ENCODE data around the gene PLCH2.

PLCH2 gene

GRCh38 chr1:2465371-2466269 is 10.5 kb upstream of the PLCH2 start:
- Histone ChIP-seq H3K9ac (ENCODE audit: low read length) (no peak overlapping the region), H2AK5ac (ENCODE audit: low read length) (no peak overlapping the region), H3K4ac (ENCODE audit: low read depth, low read length) (no peak overlapping the region), H3K18ac (ENCODE audit: low read length) (no peak overlapping the region), H3K4me3 (ENCODE audit: low read length) (no peak overlapping the region), H3K36me3 (ENCODE audit: control insufficient read depth, insufficient read depth, low read length) (no peaks in the 10 kb centered on the region), H2BK15ac (replicated peaks; ENCODE audit: low read depth) (no peak overlapping the region), H4K5ac (ENCODE audit: low read length) (no peak overlapping the region), H4K8ac (ENCODE audit: low read depth, low read length) (no peak overlapping the region), H3K79me1 (ENCODE audit: low read length) (no peaks in the 10 kb centered on the region), H2BK120ac (ENCODE audit: low read depth, low read length) (no peak overlapping the region), H3K23ac (ENCODE audit: low read length) (no peak overlapping the region), H3K56ac (ENCODE audit: low read length) (no peak overlapping the region), H3K79me2 (ENCODE audit: control insufficient read depth, insufficient read depth, low read length) (no peaks in the 10 kb centered on the region), H3K27me3 (ENCODE audit: insufficient read depth, low read length, poor library complexity) (no peaks in the 10 kb centered on the region), H3K4me1 (ENCODE audit: control insufficient read depth, low read depth, low read length) (no peaks in the 10 kb centered on the region), H2BK5ac (ENCODE audit: low read length) (no peak overlapping the region), H3K4me2 (ENCODE audit: low read length) (no peak overlapping the region), H3K27ac (ENCODE audit: low read depth, low read length) (no peak overlapping the region)
- no peak for DNase-seq
- no CpG with 5 or more reads among the region's 33 CpGs for WGBS (ENCODE audit: extremely low coverage, insufficient coverage, low lambda C conversion rate)

- Histone ChIP-seq H2BK15ac (replicated peaks; ENCODE audit: low read depth) (no peak overlapping the region), H2BK5ac (ENCODE audit: low read length) (no peak overlapping the region), H3K23ac (ENCODE audit: low read length) (no peak overlapping the region), H2AK5ac (ENCODE audit: low read length) (no peak overlapping the region), H3K79me2 (ENCODE audit: control insufficient read depth, insufficient read depth, low read length) (no peaks in the 10 kb centered on the region), H4K5ac (ENCODE audit: low read length) (no peak overlapping the region), H2BK120ac (ENCODE audit: low read depth, low read length) (no peak overlapping the region), H4K8ac (ENCODE audit: low read depth, low read length) (no peak overlapping the region), H3K18ac (ENCODE audit: low read length) (no peak overlapping the region), H3K4me2 (ENCODE audit: low read length) (no peak overlapping the region), H3K9ac (ENCODE audit: low read length) (no peak overlapping the region), H3K4ac (ENCODE audit: low read depth, low read length) (no peak overlapping the region), H3K56ac (ENCODE audit: low read length) (no peak overlapping the region), H3K4me1 (ENCODE audit: control insufficient read depth, low read depth, low read length) (no peaks in the 10 kb centered on the region), H3K79me1 (ENCODE audit: low read length) (no peaks in the 10 kb centered on the region), H3K4me3 (ENCODE audit: low read length) (no peak overlapping the region), H3K36me3 (ENCODE audit: control insufficient read depth, insufficient read depth, low read length) (no peaks in the 10 kb centered on the region), H3K27ac (ENCODE audit: low read depth, low read length) (no peak overlapping the region), H3K27me3 (ENCODE audit: insufficient read depth, low read length, poor library complexity) (no peaks in the 10 kb centered on the region)
- WGBS (ENCODE audit: extremely low coverage, insufficient coverage, low lambda C conversion rate): no CpG with 5 or more reads among the region's 12 CpGs
- no peak for DNase-seq
These were observed 9.8 kb upstream of the PLCH2 start for GRCh38 chr1:2466270-2466665.

- no peak overlapping the region for H3K4me3 ChIP-seq (ENCODE audit: low read length)
- H3K36me3 ChIP-seq (ENCODE audit: control insufficient read depth, insufficient read depth, low read length): no peaks in the 10 kb centered on the region
- no peak overlapping the region for H2BK15ac ChIP-seq (replicated peaks; ENCODE audit: low read depth)
- H3K23ac ChIP-seq (ENCODE audit: low read length): no peak overlapping the region
- no peak overlapping the region for H3K4ac ChIP-seq (ENCODE audit: low read depth, low read length)
- H3K4me1 ChIP-seq (ENCODE audit: control insufficient read depth, low read depth, low read length): no peaks in the 10 kb centered on the region
- no peaks in the 10 kb centered on the region for H3K27me3 ChIP-seq (ENCODE audit: insufficient read depth, low read length, poor library complexity)
- no peak overlapping the region for H2BK120ac ChIP-seq (ENCODE audit: low read depth, low read length)
- no peaks in the 10 kb centered on the region for H3K79me2 ChIP-seq (ENCODE audit: control insufficient read depth, insufficient read depth, low read length)
- no peak overlapping the region for H4K8ac ChIP-seq (ENCODE audit: low read depth, low read length)
- H3K18ac ChIP-seq (ENCODE audit: low read length): no peak overlapping the region
- no peak overlapping the region for H4K5ac ChIP-seq (ENCODE audit: low read length)
- no peak overlapping the region for H3K4me2 ChIP-seq (ENCODE audit: low read length)
- no peaks in the 10 kb centered on the region for H3K79me1 ChIP-seq (ENCODE audit: low read length)
- H3K27ac ChIP-seq (ENCODE audit: low read depth, low read length): no peak overlapping the region
- peak; percentile 34 for DNase-seq
- H2AK5ac ChIP-seq (ENCODE audit: low read length): no peak overlapping the region
- no peak overlapping the region for H3K56ac ChIP-seq (ENCODE audit: low read length)
- H3K9ac ChIP-seq (ENCODE audit: low read length): no peak overlapping the region
- no CpG with 5 or more reads among the region's 30 CpGs for WGBS (ENCODE audit: extremely low coverage, insufficient coverage, low lambda C conversion rate)
- H2BK5ac ChIP-seq (ENCODE audit: low read length): no peak overlapping the region
These were observed 9.0 kb upstream of the PLCH2 start for GRCh38 chr1:2466958-2467554.

GRCh38 chr1:2468041-2468472 is 8.0 kb upstream of the PLCH2 start:
- Histone ChIP-seq H2AK5ac (ENCODE audit: low read length) (no peak overlapping the region), H2BK5ac (ENCODE audit: low read length) (no peak overlapping the region), H3K56ac (ENCODE audit: low read length) (no peak overlapping the region), H3K79me2 (ENCODE audit: control insufficient read depth, insufficient read depth, low read length) (no peaks in the 10 kb centered on the region), H2BK120ac (ENCODE audit: low read depth, low read length) (no peak overlapping the region), H4K8ac (ENCODE audit: low read depth, low read length) (no peak overlapping the region), H3K23ac (ENCODE audit: low read length) (no peak overlapping the region), H4K5ac (ENCODE audit: low read length) (no peak overlapping the region), H3K27me3 (ENCODE audit: insufficient read depth, low read length, poor library complexity) (no peaks in the 10 kb centered on the region), H2BK15ac (replicated peaks; ENCODE audit: low read depth) (no peak overlapping the region), H3K9ac (ENCODE audit: low read length) (no peak overlapping the region), H3K27ac (ENCODE audit: low read depth, low read length) (no peak overlapping the region), H3K4ac (ENCODE audit: low read depth, low read length) (no peak overlapping the region), H3K4me3 (ENCODE audit: low read length) (no peak overlapping the region), H3K18ac (ENCODE audit: low read length) (no peak overlapping the region), H3K4me2 (ENCODE audit: low read length) (no peak overlapping the region), H3K4me1 (ENCODE audit: control insufficient read depth, low read depth, low read length) (no peaks in the 10 kb centered on the region), H3K36me3 (ENCODE audit: control insufficient read depth, insufficient read depth, low read length) (no peaks in the 10 kb centered on the region), H3K79me1 (ENCODE audit: low read length) (no peaks in the 10 kb centered on the region)
- DNase-seq: peak; percentile 65
- no CpG with 5 or more reads among the region's 14 CpGs for WGBS (ENCODE audit: extremely low coverage, insufficient coverage, low lambda C conversion rate)

GRCh38 chr1:2468540-2468939 is 7.5 kb upstream of the PLCH2 start:
- H2BK5ac ChIP-seq (ENCODE audit: low read length): no peak overlapping the region
- H3K4me1 ChIP-seq (ENCODE audit: control insufficient read depth, low read depth, low read length): no peaks in the 10 kb centered on the region
- H2AK5ac ChIP-seq (ENCODE audit: low read length): no peak overlapping the region
- no peak overlapping the region for H2BK15ac ChIP-seq (replicated peaks; ENCODE audit: low read depth)
- H3K18ac ChIP-seq (ENCODE audit: low read length): no peak overlapping the region
- no peak overlapping the region for H3K4me3 ChIP-seq (ENCODE audit: low read length)
- H3K79me2 ChIP-seq (ENCODE audit: control insufficient read depth, insufficient read depth, low read length): no peaks in the 10 kb centered on the region
- H3K56ac ChIP-seq (ENCODE audit: low read length): no peak overlapping the region
- no peak for DNase-seq
- no peak overlapping the region for H4K5ac ChIP-seq (ENCODE audit: low read length)
- no peaks in the 10 kb centered on the region for H3K79me1 ChIP-seq (ENCODE audit: low read length)
- no peak overlapping the region for H4K8ac ChIP-seq (ENCODE audit: low read depth, low read length)
- H3K4me2 ChIP-seq (ENCODE audit: low read length): no peak overlapping the region
- H3K9ac ChIP-seq (ENCODE audit: low read length): no peak overlapping the region
- H3K27me3 ChIP-seq (ENCODE audit: insufficient read depth, low read length, poor library complexity): no peaks in the 10 kb centered on the region
- no peak overlapping the region for H2BK120ac ChIP-seq (ENCODE audit: low read depth, low read length)
- no peak overlapping the region for H3K27ac ChIP-seq (ENCODE audit: low read depth, low read length)
- WGBS (ENCODE audit: extremely low coverage, insufficient coverage, low lambda C conversion rate): no CpG with 5 or more reads among the region's 10 CpGs
- H3K4ac ChIP-seq (ENCODE audit: low read depth, low read length): no peak overlapping the region
- H3K36me3 ChIP-seq (ENCODE audit: control insufficient read depth, insufficient read depth, low read length): no peaks in the 10 kb centered on the region
- no peak overlapping the region for H3K23ac ChIP-seq (ENCODE audit: low read length)
